HG02678 (cell line): Measurements from ENCODE around the gene DHRS12.
A peak's percentile ranks its signal among the peaks of the same experiment; 100 is the strongest.

Source experiments
- ATAC-seq: cut with Tn5 transposase; IDR thresholded peaks from one replicate; pipeline ENCODE4 v1.9.1; 2021; ENCODE audit warnings: mild to moderate bottlenecking, moderate library complexity; ENCODE audit not compliant: unreplicated experiment

The DHRS12 gene

GRCh38 chr13:51730927-51731326, 73.0 kb downstream of the DHRS12 start:
- ATAC-seq: no peak

- ATAC-seq: no peak
These were observed 74.0 kb downstream of the DHRS12 start for GRCh38 chr13:51729866-51730553.

- ATAC-seq: no peak
These were observed 75.0 kb downstream of the DHRS12 start for GRCh38 chr13:51728972-51729371.

- ATAC-seq: no peak
These were observed 75.7 kb downstream of the DHRS12 start for GRCh38 chr13:51728275-51728673.

- no peak for ATAC-seq
These were observed 76.2 kb downstream of the DHRS12 start for GRCh38 chr13:51727634-51728274.

GRCh38 chr13:51726446-51727193, 77.3 kb downstream of the DHRS12 start:
- ATAC-seq: no peak

- no peak for ATAC-seq
These were observed 79.2 kb downstream of the DHRS12 start for GRCh38 chr13:51724721-51725120.

GRCh38 chr13:51723529-51723928, 80.4 kb downstream of the DHRS12 start:
- no peak for ATAC-seq

GRCh38 chr13:51721496-51721895, 82.5 kb downstream of the DHRS12 start:
- peak; percentile 72 for ATAC-seq

GRCh38 chr13:51719394-51719793, 84.6 kb downstream of the DHRS12 start:
- ATAC-seq: no peak
